Measurements from ENCODE around the gene CHRNB4.
"Not testable (repeated sequence)": the region's sequence is repeated elsewhere in the genome, so short reads cannot be mapped to it uniquely, and the experiment has no call there.

Gene CHRNB4, protein sequence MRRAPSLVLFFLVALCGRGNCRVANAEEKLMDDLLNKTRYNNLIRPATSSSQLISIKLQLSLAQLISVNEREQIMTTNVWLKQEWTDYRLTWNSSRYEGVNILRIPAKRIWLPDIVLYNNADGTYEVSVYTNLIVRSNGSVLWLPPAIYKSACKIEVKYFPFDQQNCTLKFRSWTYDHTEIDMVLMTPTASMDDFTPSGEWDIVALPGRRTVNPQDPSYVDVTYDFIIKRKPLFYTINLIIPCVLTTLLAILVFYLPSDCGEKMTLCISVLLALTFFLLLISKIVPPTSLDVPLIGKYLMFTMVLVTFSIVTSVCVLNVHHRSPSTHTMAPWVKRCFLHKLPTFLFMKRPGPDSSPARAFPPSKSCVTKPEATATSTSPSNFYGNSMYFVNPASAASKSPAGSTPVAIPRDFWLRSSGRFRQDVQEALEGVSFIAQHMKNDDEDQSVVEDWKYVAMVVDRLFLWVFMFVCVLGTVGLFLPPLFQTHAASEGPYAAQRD

DNA sequence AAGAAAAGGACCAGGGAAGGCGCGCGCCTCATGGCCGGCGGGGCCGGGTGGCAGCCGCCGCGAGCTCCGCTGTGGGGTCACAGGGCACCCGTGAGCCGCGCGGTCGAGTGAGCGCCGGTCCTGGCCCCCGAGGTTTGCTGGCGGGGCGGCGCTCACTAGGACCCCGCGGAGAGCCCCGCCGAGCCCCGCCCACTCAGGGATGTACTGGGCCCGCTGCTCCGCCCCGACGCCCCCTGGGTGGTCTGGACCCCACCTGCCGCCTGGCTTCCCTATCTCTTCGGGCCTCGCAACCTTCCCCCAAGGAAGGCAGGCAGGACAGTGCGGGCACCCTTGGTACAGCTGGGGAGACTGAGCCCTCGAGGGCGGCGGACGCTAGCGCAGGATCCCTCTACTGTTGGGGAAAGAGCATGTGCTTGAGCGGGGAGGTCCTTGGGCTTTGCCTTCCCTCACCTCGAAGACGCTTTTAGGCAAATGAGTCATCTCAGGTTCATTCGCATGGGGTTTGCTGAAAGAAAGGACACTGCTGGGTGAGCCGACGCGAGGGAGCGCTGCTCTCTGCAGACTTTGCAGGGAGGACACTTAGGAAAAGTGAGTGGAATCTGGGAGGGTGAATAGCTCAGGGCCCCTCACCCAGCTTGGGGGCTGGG lies at the start of gene CHRNB4:
Gene CHRNB4 (minus strand): TSS at position 109 of the 647 bp plus-strand sequence. CDS start 77 bp downstream, at position 32.
- no peak for DNase-seq (ENCODE audit: low read depth in 2 of 3, low spot score in 1 of 3)

DNA sequence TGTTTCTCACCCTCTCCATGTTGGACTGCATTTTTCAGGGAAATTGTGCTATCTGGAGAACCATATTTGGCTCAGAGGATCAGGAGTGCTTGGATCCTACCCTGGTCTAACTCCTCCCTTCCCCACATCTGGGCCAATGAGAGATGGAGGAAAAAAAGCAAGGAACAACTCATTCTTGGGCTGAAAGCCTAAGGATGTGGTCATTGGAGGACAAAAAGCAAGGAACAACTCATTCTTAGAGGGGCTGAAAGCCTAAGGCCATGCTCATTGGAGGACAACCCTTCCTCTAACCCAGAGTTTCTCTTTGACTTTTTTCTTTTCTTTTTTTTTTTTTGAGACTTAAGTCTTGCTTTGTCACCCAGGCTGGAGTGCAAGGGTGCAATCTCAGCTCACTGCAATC lies 48.6 kb upstream of the CHRNB4 start:
- no peak for DNase-seq (ENCODE audit: low read depth in 2 of 3, low spot score in 1 of 3)

DNA sequence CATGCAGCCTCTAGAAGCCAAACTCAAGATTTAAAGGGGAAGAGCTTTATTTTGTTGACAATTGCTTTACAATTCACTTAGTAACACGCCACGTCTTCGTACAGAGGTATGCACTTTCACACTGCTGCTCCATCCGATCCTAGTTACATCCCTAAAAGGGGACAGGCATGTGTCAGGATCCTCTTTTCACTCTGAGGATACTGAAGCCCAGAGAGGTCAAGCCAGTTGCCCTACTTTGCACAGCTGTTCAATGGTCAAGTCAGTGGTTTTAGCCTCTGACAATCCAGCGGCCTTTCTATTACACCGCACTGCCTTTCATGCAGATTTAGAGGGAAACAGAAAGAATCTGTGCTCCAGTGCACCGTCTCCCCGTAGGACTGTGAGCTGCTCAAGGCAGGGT lies 44.9 kb upstream of the CHRNB4 start:
- no peak for DNase-seq (ENCODE audit: low read depth in 2 of 3, low spot score in 1 of 3)

DNA sequence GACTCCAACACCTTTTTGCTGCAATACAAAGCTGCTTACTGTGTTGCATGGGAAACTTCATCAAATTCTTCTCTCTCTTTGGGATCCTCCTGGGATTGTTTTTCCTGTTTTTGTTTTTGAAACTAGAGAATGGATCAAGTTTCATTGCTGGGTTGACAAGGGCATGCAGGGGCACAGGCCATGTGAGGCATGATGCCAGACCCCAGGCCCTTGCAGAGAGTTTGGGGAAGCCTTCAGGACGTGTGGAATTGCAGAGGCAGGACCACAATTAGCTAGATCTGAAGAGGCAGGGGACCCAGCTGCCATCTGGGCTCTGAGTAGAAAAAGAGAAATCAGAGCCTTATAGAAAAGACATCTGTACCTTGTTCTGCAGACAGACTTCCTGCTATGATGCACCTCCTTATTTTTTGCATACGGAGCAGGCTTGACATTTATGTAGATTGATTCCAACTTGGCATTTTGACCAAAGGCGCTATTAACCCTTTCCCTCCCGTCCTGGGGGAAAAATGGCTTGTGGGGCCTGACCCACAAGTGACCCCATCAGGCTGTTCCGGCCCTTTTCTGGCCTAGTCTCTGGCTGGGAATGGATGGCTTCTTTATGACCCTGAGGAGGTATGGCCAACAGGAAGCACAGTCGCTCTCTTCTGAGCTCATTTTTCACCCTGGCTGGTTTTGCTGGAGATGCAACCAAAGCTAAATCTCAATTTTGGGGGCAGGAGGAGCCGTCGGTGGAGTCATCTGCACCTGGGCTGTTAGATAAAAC lies 44.3 kb upstream of the CHRNB4 start:
- DNase-seq (ENCODE audit: low read depth in 2 of 3, low spot score in 1 of 3) = no peak

DNA sequence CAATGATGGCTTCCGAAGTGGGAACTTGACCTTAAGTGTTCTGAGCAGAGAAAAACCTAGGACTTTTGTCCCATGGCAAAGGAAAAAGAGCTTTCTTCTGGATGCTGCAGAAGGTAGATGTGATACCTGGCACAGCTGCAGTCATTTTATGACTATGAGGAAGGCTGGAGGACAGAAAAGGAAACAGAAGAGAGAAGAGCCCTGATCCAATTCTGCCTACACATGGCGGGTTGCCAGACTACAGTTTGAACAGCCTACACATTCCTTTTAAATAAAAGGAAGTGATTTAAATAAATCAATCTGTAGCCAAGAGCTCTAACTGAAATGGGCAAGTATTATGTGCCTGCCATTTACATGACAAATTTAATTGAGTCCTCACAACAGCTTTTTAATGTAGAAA lies 43.6 kb upstream of the CHRNB4 start:
- no peak for DNase-seq (ENCODE audit: low read depth in 2 of 3, low spot score in 1 of 3)

DNA sequence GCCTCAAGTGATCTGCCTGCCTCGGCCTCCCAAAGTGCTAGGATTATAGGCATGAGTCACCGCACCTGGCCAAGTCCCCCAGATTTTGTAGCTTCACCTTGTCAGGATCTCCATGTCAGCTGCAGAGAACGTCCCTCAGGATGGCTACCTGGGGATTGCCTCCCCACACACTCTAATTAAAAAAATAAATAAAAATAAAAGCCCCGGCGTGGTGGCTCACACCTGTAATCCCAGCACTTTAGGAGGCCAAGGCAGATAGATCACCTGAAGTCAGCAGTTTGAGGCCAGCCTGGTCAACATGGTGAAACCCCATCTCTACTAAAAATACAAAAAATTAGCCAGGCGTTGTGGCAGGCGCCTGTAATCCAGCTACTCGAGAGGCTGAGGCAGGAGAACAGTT lies 42.6 kb upstream of the CHRNB4 start:
- DNase-seq (ENCODE audit: low read depth in 2 of 3, low spot score in 1 of 3) = not testable (repeated sequence)

DNA sequence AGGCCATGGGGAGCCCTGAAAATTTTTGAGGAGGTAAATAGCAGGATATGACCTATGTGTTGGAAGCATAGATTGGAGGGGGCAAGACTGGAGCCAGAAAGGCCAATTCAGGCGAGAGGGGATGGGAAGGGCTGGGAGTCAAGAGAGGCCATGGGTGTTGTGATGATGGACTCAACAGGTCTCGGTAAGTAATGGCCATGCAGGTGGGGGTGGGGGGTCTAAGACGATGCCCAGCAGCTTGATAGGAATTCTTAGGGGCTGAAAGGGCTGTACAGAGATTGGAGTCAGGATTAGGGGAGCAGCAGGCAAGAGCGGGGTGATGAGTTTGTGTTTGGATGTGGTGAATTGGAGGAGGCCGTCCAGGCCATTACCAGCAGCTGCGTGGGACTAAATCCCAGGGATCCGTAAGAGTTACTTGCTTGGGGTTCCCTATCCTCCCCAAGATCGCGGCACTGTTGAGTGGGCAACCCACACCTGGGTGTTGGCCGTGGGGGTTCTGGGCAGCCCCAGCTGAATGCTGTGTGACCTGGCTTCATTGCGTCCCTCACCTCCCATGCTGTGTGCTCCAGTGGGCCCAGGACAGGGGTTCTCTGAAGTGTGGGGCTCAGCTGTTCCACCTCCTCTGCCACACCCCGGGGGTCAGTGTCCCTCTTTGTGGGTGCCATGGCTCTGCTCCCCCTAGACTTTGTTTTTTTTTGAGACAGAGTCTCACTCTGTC lies 41.8 kb upstream of the CHRNB4 start:
- DNase-seq (ENCODE audit: low read depth in 2 of 3, low spot score in 1 of 3) = no peak

DNA sequence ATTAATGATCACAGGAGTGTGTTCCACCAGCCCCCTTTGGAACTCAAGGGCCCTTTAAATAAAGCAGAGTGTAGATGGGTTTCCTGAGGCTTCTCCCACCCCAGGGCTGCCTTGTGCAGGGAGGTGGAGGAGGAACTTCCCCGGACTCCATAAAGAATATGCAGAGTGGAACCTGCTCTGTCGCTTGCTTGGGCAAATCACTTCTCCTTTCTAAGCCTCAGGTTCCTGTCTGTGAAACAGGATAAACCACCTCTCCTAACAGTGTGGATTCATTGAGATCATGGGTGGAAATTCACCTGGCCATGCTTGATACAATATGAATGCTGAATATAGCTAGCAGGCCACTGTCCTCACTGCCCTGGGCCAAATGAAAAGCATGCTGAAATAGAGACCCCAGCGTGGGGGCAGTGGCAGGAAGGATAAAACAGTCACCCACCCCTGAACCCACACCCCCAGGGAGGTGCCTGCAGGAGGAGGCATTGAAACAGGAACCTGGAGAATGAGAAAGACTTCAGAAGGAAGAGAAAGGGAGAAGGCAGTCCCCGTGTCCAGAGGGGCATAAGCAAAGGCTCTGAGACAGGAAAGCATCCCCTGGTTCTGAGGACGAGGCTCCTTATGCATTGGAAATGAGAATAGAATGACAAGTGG lies 41.1 kb upstream of the CHRNB4 start:
- no peak for DNase-seq (ENCODE audit: low read depth in 2 of 3, low spot score in 1 of 3)

DNA sequence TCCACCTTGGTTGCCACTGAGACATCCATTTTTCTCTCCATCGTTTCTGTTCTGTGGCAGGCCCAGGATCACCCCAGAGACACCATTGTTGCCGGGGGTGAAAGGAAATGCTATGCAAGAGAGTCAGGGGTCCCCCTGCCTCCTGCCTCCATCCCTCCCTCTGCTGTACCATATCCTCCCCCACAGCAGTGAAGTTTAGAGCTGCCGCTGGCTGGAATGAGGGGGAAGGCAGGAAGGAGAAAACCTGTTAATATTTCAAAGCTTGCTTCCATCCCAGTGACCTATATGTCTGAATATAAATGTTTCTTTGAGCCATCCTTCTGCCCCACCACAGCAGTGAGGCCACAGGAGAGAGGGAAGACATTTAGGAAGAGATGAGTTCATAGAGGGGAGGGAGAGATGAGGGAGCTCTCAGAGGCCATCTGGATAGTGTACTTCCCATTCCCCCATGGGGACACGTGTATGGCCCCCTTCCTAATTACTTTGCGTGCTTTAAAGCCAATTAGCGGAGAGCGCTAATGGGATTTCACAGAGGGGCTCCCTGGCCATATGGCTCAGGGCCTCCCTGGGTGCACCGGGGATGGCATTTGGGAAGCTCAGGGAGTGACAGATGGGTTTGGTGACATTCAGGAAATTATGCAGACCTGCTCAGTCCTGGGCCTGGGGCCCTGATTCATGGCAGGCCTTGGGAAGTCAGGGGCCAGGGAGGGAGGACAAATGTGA lies 40.4 kb upstream of the CHRNB4 start:
- no peak for DNase-seq (ENCODE audit: low read depth in 2 of 3, low spot score in 1 of 3)

DNA sequence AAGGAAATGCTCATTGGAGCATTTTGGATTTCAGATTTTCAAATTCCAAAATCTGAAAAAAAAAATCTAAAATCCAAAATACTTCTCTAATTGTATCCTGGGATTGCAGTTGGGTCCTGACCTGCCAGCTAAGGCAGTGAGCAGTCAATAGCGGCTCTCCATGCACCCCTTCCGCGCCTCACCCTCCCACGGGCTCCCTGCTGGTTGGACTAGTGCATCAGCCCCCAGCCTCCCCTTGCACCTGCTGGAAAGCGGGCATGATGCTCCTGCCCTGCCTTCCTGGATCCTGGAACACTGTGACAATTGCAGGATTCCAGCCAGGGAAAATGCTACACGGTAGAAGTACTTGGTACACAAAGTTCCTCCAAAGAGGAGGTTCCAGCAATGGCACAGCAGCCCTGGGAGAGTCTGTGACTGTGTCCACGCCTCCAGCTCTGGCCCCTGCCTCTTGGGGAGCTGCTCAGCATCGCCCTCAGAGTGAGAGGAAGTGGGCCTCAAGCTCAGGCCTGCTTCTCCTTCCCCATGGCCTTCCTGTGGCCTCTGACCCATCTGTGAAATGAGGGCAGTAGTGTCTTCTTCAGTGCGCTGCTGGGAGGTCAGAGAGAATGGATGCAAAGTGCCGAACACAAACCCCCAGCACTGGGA lies 39.5 kb upstream of the CHRNB4 start:
- DNase-seq (ENCODE audit: low read depth in 2 of 3, low spot score in 1 of 3) = no peak

DNA sequence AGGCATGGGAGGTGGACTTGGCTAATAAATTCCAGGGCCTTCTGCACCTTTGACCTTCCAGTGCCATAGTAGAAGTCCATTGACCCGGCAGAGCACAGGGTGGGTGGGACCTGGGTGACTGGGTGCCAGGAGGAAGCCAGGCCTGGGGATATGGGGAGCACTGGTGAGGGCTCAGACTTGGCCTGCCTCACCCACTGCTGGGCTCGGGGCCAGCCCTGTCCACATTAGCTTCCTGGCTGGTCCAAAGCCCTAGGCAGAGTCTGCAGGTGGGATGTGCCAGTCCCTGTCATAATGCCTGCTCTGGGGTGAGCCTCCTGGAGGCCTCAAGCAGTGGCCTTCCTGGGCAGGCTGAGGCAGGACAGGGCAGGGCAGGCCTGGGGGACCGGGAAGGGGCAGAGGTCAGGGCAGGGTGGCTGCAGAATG lies 38.1 kb upstream of the CHRNB4 start:
- no peak for DNase-seq (ENCODE audit: low read depth in 2 of 3, low spot score in 1 of 3)

DNA sequence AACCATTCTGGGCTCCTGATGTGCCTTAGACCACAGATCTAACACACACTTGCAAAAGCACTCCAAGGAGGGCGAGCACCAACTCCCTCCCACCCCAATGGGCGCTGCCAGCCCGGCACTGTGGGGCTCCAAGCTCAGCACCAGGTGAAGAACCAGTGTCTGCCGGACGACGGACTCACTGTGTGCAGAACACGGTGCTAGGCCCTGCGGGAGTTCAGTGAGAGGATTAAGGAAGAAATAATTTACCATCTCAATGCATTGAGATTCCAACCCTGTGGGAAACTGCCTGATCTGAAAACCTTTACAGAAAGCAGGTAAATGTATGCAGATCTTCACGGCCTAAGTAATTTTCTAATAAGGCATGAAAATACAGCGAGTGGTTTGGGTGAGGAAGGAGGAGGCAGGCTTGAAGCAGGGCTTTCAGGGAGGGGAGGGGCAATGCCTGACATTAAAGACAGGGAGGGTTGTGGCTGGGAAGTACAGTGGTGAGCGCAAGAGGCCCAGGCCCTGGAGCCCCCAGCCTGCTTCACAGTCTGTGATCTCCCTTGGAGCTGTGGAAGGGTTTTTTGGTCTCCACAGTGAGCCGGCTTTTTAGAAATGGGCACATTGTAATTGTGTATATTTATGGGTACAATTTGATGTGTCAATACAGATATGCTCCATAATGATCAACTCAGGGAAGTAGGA lies 35.6 kb upstream of the CHRNB4 start:
- DNase-seq (ENCODE audit: low read depth in 2 of 3, low spot score in 1 of 3) = no peak

DNA sequence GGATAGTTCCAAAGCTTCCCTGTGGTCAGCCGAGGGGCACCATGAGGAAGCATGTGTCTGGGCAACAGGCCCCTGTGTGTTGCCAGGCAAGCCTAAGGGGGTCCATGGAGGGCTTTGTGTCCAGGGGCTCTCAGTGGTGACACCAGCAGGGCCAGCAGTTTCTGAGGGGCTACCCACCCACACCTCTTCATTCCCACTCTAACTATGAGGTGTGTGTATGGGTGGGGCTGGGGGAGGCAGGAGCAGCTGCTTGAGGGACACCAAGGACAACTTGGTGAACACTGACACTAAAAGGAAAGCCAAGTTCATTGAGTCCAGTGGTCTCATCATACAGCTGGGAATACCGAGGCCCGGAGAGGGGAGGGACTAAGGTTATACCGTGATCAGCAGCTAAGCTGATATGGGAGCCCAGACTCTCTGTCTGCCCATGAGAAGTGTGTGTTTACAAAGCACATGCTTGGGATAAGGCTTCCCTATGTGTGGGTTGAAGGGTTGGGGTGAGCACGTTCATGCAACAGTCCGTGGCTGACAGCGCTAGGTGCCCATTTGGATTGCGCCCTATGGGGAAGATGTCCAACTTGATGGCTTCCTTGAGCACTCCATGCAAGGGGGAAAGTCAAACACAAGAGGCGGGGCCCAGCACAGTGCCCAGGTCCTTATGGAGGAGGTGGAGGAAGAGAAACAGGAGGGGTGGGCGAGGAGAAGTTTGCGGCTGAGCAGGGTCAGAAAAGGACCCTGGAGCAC lies 34.8 kb upstream of the CHRNB4 start:
- DNase-seq (ENCODE audit: low read depth in 2 of 3, low spot score in 1 of 3) = no peak

DNA sequence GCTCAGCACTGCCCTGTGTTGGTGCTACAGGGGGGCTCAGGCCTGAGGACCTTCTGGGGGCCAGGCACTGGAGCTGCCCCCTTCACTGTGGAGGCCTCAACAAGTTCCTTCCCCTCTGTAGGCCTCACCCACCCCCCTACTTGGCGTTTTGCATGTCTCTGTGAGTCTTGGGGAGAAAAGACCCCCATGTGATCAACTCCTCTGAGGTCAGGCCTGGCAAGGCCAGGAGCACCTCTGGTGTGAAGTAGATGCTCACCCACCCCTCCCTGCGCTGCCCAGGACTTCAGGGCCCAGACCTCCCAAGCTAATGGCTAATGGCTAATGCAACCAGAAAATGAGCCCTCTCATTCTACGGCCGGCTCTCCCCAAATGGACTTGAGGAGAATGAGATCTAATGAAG lies 34.2 kb upstream of the CHRNB4 start:
- no peak for DNase-seq (ENCODE audit: low read depth in 2 of 3, low spot score in 1 of 3)

DNA sequence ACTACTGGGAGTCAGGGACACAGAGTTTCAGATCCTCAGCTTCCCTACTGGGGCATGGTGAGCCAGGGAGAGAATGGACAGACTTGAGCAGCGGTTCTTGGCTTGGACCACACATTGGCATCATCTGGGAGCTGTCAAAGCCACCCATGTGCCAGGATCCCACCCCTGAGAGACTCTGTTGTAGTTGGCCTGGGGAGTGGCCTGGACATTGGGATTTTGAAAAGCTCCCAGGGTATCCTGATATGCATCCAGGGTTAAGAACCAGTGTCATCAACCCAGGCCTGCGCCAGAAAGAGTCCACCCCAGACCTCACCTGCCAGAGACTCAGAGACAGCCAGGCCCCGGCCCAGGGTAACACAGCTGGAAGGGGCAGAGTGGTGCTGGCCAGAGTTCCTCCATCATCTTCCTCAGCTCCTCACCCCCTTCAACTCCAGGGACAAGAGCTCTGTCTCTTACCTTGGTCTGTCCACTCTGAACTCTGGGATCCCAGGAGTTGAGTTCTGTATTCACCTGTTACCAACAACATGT lies 33.0 kb upstream of the CHRNB4 start:
- no peak for DNase-seq (ENCODE audit: low read depth in 2 of 3, low spot score in 1 of 3)

DNA sequence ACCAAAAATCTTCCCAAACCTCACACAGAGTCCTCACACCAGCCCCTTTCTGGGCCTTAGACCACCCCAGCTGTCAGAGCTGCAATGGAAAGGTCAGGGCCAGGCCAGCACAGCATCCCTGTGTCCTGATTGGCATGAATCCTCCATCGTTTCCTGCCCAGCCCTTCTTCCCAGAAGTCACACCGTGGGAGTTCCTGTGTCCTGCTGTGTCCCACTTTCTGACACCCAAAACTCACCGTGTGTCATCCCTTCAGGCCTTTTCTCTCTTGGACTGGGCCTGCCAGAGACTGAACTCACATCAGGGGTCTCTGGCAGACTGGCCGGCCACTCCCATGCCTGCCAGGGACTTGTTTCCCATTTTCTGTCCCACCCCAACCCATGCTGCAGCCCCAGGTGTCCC lies 32.5 kb upstream of the CHRNB4 start:
- no peak for DNase-seq (ENCODE audit: low read depth in 2 of 3, low spot score in 1 of 3)

DNA sequence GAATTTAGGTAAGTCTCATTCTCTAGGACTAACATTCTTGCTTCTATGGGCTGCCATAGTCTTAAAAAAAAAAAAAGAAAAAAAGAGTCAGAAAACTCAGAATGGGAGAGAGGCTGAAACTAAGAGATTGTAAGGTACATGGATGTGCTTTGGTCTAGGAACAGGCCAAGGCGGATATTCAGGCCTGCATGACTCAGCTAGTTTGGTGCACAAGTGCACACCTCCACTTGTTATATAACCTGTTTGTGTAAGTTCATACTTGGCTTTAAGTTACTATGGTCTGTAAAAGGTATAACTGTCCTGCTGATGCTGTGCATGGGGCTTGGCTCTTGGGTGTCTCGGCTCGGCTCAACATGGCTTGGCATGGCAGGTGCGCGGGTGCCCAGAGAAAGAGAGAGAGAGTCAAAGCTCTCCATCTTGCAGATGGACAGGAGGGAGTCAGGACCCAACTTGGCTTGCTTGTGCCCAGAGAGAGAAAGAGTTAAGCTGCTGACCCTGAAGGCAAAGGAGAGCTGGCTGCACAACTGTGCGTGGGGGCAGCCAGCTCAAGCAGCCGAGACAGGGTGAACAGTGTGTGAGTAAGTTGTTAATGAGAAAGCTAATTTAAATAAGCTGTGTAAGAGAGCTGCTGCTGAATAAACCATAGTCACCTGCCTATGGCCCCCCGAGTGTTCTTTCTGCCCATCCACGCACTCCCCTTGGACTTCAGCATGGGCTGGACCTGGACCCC lies 31.4 kb upstream of the CHRNB4 start:
- DNase-seq (ENCODE audit: low read depth in 2 of 3, low spot score in 1 of 3) = no peak
